ENCODE measurements around the gene MED15.

MED15 gene

GRCh38 chr22:20576445-20576816 lies 69.0 kb downstream of the MED15 start:
- no peak for DNase-seq

GRCh38 chr22:20577045-20577444 lies 69.6 kb downstream of the MED15 start:
- H3K27ac ChIP-seq: no peak overlapping the region
- no peak for DNase-seq
- in situ Hi-C loops (cut with HindIII; ENCODE audit: low pct_ligation_motif_present, low sequenced_read_pairs): no loop called here
- peaks cover 95% of the 10 kb centered on the region for H3K36me3 ChIP-seq (replicated peaks)
- TF ChIP-seq CTCF (IDR thresholded peaks at IDR 0.05; ENCODE audit: low read depth, low read length, missing control alignments): no peak
- no peak overlapping the region for H3K4me3 ChIP-seq (ENCODE audit: low read depth, low read length)
- H3K27me3 ChIP-seq (replicated peaks): no peaks in the 10 kb centered on the region

More at GRCh38 chr22:20576445-20576816, 69.0 kb downstream of the MED15 start:
- Histone ChIP-seq H3K27me3 (replicated peaks) (no peaks in the 10 kb centered on the region), H3K27ac (no peak overlapping the region), H3K4me3 (ENCODE audit: low read depth, low read length) (no peak overlapping the region), H3K36me3 (replicated peaks) (peaks cover 95% of the 10 kb centered on the region)
- in situ Hi-C loops (cut with HindIII; ENCODE audit: low pct_ligation_motif_present, low sequenced_read_pairs): no loop called here
- TF ChIP-seq CTCF (IDR thresholded peaks at IDR 0.05; ENCODE audit: low read depth, low read length, missing control alignments): no peak

DNA sequence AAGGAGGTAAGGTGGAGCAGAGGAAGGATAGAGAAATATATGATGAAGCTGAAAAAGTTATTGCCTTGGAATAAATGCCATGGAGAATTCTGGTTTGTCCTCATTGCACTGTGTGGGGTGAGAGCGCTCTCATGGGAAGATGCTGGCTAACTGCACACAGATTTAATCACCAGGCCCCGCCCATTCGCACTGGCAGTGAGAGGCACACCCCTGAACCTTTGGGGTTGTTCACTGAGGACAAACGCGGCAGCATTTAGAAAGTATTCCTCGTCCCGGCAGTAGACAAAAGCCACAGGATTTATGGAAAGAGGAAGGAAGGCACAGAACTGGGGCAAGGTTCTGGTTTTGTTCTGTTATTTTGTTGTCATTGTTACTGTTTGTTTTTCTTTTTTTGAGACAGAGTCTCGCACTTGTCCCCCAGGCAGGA lies 70.2 kb downstream of the MED15 start:
- H3K27ac ChIP-seq: no peak overlapping the region
- H3K36me3 ChIP-seq (replicated peaks): peaks cover 93% of the 10 kb centered on the region
- H3K4me3 ChIP-seq (ENCODE audit: low read depth, low read length): no peak overlapping the region
- in situ Hi-C loops (cut with HindIII; ENCODE audit: low pct_ligation_motif_present, low sequenced_read_pairs): no loop called here
- no peaks in the 10 kb centered on the region for H3K27me3 ChIP-seq (replicated peaks)
- DNase-seq: no peak
- no peak for TF ChIP-seq CTCF (IDR thresholded peaks at IDR 0.05; ENCODE audit: low read depth, low read length, missing control alignments)

DNA sequence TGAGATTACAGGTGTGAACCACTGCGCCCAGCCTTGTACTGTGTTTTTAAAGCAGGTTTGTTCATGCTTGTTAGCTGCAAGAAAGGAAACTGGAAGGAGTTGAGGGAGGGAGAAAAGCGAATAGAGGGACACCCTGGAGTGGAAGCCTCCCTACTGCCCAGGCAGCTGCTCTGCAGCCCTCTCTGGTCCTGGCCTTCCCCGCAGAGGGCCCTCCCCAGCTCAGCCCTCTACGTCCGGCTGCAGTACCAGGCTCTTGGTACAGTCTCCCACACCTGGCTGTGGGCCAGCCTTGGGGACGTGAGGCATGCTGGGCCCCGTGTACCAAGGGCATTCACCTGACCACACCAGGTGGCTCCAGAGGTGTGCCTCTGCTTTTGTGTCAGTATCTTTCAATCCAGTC lies 70.8 kb downstream of the MED15 start:
- no peak for TF ChIP-seq CTCF (IDR thresholded peaks at IDR 0.05; ENCODE audit: low read depth, low read length, missing control alignments)
- Histone ChIP-seq H3K36me3 (replicated peaks) (peaks cover 94% of the 10 kb centered on the region), H3K27me3 (replicated peaks) (no peaks in the 10 kb centered on the region), H3K27ac (no peak overlapping the region), H3K4me3 (ENCODE audit: low read depth, low read length) (no peak overlapping the region)
- DNase-seq: no peak
- in situ Hi-C loops (cut with HindIII; ENCODE audit: low pct_ligation_motif_present, low sequenced_read_pairs): no loop called here

DNA sequence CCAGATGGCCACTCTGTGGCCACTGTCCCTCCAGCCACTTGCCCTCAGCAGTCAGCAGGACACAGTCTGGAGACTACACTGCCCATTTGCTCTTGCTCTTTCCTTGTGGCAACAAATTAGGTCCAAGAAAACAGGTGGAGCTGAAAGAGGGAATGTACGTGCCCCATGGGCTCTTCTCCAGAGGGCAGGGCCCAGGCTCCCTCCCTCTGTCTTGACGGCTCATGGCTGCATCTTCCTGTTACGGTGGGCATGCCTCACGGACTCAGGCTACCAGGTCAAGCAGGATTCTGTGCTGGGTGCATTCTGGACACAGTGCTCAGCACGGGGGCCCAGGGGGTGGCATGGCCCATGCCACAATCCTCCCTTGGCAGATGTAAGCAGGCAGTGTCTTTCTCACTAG lies 71.3 kb downstream of the MED15 start:
- peaks cover 94% of the 10 kb centered on the region for H3K36me3 ChIP-seq (replicated peaks)
- in situ Hi-C loops (cut with HindIII; ENCODE audit: low pct_ligation_motif_present, low sequenced_read_pairs): no loop called here
- H3K27me3 ChIP-seq (replicated peaks): no peaks in the 10 kb centered on the region
- no peak for DNase-seq
- no peak overlapping the region for H3K27ac ChIP-seq
- no peak for TF ChIP-seq CTCF (IDR thresholded peaks at IDR 0.05; ENCODE audit: low read depth, low read length, missing control alignments)
- H3K4me3 ChIP-seq (ENCODE audit: low read depth, low read length): no peak overlapping the region

Data from brain microvascular endothelial cell (primary cell).